A673 (cell line): ENCODE measurements around the gene PFDN4.

Experiments used
- EZH2 ChIP-seq: fragments of 200-600 bp; sonication (generic); IDR thresholded peaks from 2 replicates; pipeline ENCODE4 v1.6.1; 2017; ENCODE audit warnings: borderline replicate concordance, low read depth, mild to moderate bottlenecking, mixed read lengths, antibody characterized with exemption, low read length; ENCODE audit not compliant: poor library complexity, severe bottlenecking
- TF ChIP-seq, protein P1 (sequence below): fragments of 300-800, 200-600 bp; sonication (generic); conservative IDR thresholded peaks from 2 replicates; pipeline ENCODE4 v1.5.1; 2017; ENCODE audit warnings: low read depth, mild to moderate bottlenecking, antibody characterized with exemption, low read length, moderate library complexity, mixed read lengths

- TF ChIP-seq, protein P1, sequence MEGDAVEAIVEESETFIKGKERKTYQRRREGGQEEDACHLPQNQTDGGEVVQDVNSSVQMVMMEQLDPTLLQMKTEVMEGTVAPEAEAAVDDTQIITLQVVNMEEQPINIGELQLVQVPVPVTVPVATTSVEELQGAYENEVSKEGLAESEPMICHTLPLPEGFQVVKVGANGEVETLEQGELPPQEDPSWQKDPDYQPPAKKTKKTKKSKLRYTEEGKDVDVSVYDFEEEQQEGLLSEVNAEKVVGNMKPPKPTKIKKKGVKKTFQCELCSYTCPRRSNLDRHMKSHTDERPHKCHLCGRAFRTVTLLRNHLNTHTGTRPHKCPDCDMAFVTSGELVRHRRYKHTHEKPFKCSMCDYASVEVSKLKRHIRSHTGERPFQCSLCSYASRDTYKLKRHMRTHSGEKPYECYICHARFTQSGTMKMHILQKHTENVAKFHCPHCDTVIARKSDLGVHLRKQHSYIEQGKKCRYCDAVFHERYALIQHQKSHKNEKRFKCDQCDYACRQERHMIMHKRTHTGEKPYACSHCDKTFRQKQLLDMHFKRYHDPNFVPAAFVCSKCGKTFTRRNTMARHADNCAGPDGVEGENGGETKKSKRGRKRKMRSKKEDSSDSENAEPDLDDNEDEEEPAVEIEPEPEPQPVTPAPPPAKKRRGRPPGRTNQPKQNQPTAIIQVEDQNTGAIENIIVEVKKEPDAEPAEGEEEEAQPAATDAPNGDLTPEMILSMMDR = no peak
- TF ChIP-seq EZH2 = no peak
Measured at GRCh38 chr20:54158856-54159418, 49.0 kb upstream of the PFDN4 start.
